Measurements from ENCODE around the gene FHOD1.

Gene FHOD1

DNA sequence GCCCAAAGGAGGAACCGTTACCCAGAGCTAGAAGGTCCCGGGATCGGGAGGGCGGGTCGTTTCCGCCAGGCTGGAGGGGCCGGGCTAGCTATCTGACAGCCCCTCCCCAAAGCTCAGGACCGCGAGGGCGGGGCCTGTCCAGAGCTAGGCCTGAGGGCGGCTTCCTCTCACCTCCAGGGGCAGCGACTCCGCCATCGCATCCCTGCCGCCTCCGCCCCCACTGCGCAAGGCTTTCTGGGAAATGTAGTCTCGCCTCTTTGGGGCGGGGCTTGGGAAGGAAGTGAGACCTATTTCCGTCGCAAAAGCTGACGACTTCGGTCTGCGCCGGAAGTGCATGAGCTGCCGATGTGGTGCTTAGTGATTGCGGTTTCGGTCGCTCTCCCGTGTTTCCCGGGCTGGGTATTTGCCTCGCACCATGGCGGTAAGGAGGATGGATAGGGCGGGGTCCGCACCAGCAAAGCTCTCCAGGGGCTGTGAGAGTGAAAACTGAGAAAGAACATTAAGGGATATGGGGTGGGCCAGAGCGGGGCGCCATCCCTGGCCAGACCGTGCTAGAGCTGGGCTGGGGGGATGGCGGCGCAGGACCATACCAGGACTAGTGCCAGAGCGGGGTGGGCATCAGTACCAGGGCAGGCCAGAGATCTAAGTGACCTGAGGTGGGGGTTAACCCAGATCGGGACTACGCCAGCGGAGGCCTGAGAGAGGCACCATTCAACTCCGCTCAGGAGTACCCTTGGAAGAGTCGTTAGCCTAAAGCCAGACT lies 20.3 kb downstream of the FHOD1 start, which contains the start of gene TMEM208:
Gene TMEM208, plus strand, starts transcription at position 327 of the 763 bp plus-strand sequence. Its CDS starts 89 bp downstream, at position 416.
- H3K4me3 ChIP-seq (ENCODE audit: low read depth, low read length): peak within 1 kb of the TSS; percentile 86
- TF ChIP-seq, protein P1, sequence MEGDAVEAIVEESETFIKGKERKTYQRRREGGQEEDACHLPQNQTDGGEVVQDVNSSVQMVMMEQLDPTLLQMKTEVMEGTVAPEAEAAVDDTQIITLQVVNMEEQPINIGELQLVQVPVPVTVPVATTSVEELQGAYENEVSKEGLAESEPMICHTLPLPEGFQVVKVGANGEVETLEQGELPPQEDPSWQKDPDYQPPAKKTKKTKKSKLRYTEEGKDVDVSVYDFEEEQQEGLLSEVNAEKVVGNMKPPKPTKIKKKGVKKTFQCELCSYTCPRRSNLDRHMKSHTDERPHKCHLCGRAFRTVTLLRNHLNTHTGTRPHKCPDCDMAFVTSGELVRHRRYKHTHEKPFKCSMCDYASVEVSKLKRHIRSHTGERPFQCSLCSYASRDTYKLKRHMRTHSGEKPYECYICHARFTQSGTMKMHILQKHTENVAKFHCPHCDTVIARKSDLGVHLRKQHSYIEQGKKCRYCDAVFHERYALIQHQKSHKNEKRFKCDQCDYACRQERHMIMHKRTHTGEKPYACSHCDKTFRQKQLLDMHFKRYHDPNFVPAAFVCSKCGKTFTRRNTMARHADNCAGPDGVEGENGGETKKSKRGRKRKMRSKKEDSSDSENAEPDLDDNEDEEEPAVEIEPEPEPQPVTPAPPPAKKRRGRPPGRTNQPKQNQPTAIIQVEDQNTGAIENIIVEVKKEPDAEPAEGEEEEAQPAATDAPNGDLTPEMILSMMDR (IDR thresholded peaks at IDR 0.05; ENCODE audit: borderline replicate concordance, insufficient read depth, low read depth, low read length): 0 out of 2 replicates have a peak, but pooled peaks have one; percentile 15

DNA sequence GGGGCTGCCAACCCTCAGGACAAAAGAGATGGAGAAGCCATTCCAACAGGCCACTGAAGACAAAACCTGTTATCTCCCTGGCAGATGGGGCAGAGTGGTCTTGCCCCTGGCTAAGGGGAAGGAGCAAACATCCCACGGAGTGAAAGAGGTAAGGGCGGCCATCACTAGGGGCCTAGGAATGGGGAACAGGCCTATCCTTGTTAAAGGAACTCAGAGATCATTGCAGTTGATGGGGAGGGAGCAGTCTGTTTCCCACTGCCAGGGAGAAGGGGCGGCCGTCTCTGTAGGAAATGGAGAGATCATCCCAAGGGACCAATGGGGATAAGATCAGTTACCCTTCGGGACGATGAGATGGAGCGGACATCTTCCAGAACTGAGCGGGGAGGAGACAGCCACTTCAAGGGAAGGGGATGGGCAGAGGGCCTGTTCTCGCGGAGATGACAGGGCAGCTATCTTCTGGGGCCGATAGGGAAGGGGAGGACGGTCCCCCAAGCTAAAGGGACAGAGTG lies 20.9 kb downstream of the FHOD1 start:
- TF ChIP-seq, protein P1 (IDR thresholded peaks at IDR 0.05; ENCODE audit: borderline replicate concordance, insufficient read depth, low read depth, low read length): no peak
- peak overlapping the region; percentile 86 for H3K4me3 ChIP-seq (ENCODE audit: low read depth, low read length)

DNA sequence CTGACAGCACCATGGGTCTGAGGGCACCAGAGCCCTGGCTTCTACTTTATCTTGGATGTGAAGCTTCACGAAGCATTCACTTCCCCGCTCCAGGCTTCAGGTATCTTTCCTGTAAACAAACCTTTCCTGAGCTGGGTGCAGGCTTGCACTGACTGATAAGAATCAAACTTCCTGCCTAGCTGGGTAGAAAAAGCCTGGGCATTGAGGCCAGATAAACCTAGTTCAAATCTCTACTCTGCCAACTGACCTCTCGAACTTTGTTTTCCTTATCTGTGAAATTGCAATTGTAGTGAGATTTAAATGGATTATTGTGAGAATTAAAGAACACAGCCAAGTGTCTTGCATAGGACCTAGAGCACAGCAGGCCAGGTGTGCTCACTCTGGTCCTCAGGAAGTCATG lies 23.3 kb downstream of the FHOD1 start:
- TF ChIP-seq, protein P1 (IDR thresholded peaks at IDR 0.05; ENCODE audit: borderline replicate concordance, insufficient read depth, low read depth, low read length): no peak
- H3K4me3 ChIP-seq (ENCODE audit: low read depth, low read length): no peak overlapping the region

DNA sequence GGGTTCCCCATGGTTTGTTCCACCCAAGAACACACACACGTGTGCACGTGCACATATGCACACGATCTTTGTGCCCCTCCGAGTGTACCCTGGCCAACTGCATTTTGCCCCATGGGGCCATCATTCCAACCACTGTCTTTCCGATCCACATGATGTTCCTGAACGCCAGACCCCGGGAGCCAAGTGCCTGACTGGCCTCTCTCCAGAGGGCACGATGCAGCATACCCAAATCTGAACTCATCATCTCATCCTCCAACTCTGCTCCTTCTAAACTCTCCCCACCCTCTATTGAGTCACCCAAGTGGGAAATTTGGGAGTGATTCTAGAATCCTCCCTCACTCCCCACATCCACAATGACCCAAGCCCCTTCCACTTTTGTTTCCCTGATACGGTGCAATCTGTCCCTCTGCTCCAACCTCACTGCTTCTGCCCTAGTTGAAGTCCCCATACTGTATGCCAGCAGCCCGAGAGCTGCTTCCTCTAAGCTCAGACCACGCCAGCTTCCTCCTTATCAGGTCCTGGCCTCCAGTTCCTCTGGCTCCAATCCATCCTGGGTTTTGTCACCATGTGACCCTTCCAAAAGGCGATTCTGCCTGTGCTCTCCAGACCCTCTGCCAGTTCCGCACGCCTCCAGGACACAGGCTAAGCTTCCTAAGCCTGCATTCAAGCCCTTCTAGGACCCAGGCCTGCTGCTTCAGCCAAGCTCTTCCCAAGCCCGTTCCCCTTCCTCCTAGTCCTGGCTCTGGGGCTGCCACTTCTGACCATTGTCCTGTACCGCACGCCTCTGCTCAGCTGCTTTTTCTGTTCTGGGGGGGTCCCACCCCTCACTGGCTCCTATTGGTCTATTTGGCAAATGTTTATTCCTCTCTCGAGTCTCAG lies 30.4 kb downstream of the FHOD1 start:
- TF ChIP-seq, protein P1 (IDR thresholded peaks at IDR 0.05; ENCODE audit: borderline replicate concordance, insufficient read depth, low read depth, low read length): no peak
- no peak overlapping the region for H3K4me3 ChIP-seq (ENCODE audit: low read depth, low read length)

DNA sequence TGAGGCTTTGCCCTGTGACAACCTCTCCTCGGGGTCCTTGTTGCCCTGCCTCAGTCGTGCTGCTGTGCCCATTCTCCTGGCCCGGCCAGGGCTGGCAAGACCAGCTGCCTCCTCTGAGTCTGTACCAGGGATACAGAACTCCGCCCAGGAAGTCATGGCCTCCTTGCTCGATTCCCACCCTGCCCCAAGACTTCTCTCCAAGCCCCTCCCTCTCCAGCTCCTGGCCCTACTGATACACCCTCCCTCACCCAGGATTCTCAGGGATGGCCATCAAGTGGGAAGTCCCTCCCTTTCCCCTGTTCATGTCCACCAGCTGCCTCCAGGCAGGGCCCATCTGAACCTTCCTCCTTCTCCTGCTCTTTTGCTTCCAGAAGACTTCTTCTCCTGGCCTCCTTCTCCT lies 31.6 kb downstream of the FHOD1 start:
- TF ChIP-seq, protein P1 (IDR thresholded peaks at IDR 0.05; ENCODE audit: borderline replicate concordance, insufficient read depth, low read depth, low read length): no peak
- H3K4me3 ChIP-seq (ENCODE audit: low read depth, low read length): no peak overlapping the region

DNA sequence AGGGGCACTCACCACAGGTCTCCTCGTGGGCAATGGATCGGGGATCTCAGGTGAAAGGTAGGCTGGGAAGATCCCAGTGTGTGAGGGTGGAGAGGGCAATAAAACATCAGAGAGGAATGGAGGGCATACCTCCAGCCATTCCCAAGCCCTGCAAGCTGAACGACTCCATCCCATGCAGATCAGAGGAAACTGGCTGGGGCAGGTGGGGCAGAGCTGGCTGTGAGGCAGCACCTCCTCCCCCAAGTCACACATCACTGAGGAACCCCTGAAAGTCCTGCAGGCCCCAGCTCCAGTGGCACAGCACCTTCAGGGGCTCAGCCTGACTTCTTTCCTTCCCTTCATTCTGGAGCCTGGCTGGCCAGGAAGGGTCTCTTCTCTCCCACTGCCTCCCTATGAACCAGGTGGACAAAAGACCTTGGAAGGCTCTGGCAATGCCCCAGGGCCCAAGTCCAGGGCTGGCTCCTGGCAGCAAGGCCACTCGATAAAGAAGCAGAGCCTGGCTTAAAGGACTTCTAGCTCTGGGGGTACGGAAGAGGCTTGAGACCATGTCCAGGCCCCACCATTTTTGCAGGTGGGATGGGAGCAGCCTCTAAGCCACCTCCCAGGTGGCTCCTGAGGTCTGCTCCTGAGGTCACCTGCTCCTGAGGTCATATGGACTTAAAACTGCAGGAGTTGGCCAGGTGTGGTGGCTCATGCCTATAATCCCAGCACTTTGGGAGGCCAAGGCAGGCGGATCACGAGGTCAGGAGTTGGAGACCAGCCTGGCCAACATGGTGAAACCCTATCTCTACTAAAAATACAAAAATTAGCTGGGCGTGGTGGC lies 33.9 kb downstream of the FHOD1 start:
- TF ChIP-seq, protein P1 (IDR thresholded peaks at IDR 0.05; ENCODE audit: borderline replicate concordance, insufficient read depth, low read depth, low read length): no peak

More for the DNA sequence above, 33.9 kb downstream of the FHOD1 start:
- no peak overlapping the region for H3K4me3 ChIP-seq (ENCODE audit: low read depth, low read length)

Data from GM12875 (cell line).